ENCODE measurements around the gene CYFIP1. TPM values are rescaled to one million over a fixed set of nuclear protein-coding genes. Genes with fewer than 3 reads are reported as not detected.

Gene CYFIP1
- total RNA-seq, 1 donor from 2014 or later: 116 TPM

DNA sequence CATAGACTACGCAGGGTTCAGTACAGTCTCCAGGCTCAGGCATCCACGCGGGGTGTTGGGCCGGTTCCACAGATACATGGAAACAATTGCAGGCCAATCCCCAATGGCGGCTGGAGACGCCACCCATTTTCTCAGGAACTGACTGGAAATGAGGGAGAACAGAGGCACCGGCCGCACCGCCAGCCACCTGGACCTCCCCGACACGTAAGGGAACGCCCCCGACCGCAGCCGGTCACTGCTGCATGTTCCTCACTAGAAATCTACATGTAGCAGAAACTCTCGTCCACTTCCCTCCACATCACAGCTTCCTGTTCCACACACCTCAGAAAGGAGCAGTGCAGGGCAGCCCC, 29.2 kb downstream of the CYFIP1 start:
- peaks cover 28% of the 10 kb centered on the region for H3K4me1 Mint-ChIP-seq (ENCODE audit: low read depth, unreplicated experiment)
- no peak for FAIRE-seq
- no peak overlapping the region for H2AFZ ChIP-seq (ENCODE audit: low read depth, low read length)
- peaks cover 8% of the 10 kb centered on the region for H3K36me3 Mint-ChIP-seq (ENCODE audit: low read depth, unreplicated experiment)
- no peak overlapping the region for H3K27ac ChIP-seq (ENCODE audit: low read depth, low read length)
- no peak overlapping the region for H3K27ac Mint-ChIP-seq (ENCODE audit: unreplicated experiment)
- H3K9me3 ChIP-seq (ENCODE audit: insufficient read depth, low read depth, low read length): no peaks in the 10 kb centered on the region
- no peak overlapping the region for H3K9ac ChIP-seq (ENCODE audit: low read length)
- no peak overlapping the region for H3K4me3 Mint-ChIP-seq (ENCODE audit: unreplicated experiment)
- H3K4me1 ChIP-seq (ENCODE audit: insufficient read depth, low read length): peaks cover 10% of the 10 kb centered on the region
- peaks cover 92% of the 10 kb centered on the region for H3K79me2 ChIP-seq (ENCODE audit: insufficient read depth, low read length)
- H3K9me3 Mint-ChIP-seq (ENCODE audit: unreplicated experiment): no peaks in the 10 kb centered on the region
- H3K27me3 ChIP-seq (ENCODE audit: insufficient read depth, low read length): no peaks in the 10 kb centered on the region
- no peak for DNase-seq (ENCODE audit: low read depth)
- H3K4me2 ChIP-seq (ENCODE audit: low read length): no peak overlapping the region
- TF ChIP-seq EZH2 (IDR thresholded peaks at IDR 0.05; ENCODE audit: insufficient read depth, low read length): no peak
- TF ChIP-seq, protein P1, sequence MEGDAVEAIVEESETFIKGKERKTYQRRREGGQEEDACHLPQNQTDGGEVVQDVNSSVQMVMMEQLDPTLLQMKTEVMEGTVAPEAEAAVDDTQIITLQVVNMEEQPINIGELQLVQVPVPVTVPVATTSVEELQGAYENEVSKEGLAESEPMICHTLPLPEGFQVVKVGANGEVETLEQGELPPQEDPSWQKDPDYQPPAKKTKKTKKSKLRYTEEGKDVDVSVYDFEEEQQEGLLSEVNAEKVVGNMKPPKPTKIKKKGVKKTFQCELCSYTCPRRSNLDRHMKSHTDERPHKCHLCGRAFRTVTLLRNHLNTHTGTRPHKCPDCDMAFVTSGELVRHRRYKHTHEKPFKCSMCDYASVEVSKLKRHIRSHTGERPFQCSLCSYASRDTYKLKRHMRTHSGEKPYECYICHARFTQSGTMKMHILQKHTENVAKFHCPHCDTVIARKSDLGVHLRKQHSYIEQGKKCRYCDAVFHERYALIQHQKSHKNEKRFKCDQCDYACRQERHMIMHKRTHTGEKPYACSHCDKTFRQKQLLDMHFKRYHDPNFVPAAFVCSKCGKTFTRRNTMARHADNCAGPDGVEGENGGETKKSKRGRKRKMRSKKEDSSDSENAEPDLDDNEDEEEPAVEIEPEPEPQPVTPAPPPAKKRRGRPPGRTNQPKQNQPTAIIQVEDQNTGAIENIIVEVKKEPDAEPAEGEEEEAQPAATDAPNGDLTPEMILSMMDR (IDR thresholded peaks at IDR 0.05; ENCODE audit: insufficient read depth, low read depth, low read length): no peak
- H3K4me3 ChIP-seq (ENCODE audit: insufficient read depth, low read depth, low read length): no peak overlapping the region
- no peaks in the 10 kb centered on the region for H3K27me3 Mint-ChIP-seq (ENCODE audit: low read depth, unreplicated experiment)
- no peaks in the 10 kb centered on the region for H3K36me3 ChIP-seq (ENCODE audit: insufficient read depth, low read length)
- H4K20me1 ChIP-seq (ENCODE audit: insufficient read depth, low read length): peaks cover 82% of the 10 kb centered on the region

DNA sequence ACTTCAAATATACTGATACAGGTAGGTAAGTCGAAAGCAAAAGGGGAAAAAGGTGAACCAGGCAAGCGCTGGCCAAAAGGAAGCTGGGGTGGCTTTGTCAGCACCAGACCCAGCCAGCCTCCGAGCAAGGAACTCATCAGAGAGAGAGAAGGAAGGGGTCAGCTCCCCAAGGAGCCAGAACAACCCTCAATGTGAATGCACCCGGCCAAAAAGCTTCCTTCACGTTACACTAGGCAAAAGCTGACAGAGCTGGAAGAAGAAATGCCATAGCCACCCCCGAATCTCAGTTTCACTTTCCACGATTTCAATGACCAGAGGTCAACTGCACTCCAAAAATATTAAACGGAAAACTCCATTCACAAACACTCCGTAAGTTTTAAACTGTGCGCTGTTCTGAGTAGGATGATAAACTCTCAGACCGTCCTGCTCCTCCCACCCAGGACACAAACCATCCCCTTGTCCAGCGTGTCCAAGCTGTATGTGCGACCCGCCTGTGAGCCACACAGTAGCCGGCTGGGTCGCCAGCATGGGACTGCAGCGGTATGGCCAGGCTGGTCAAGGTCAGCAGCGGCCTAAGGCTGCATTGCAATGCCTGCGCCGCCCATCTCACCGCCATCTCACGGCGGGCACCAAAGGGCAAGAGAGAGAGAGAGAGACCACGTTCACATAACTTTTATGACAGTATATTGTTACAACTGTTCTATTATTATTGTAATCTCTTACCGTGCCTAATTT, 29.7 kb downstream of the CYFIP1 start:
- no peak overlapping the region for H3K4me3 Mint-ChIP-seq (ENCODE audit: unreplicated experiment)
- no peak overlapping the region for H3K4me3 ChIP-seq (ENCODE audit: insufficient read depth, low read depth, low read length)
- no peak overlapping the region for H3K4me2 ChIP-seq (ENCODE audit: low read length)
- no peaks in the 10 kb centered on the region for H3K9me3 ChIP-seq (ENCODE audit: insufficient read depth, low read depth, low read length)
- TF ChIP-seq EZH2 (IDR thresholded peaks at IDR 0.05; ENCODE audit: insufficient read depth, low read length): no peak
- TF ChIP-seq, protein P1 (IDR thresholded peaks at IDR 0.05; ENCODE audit: insufficient read depth, low read depth, low read length): no peak
- peaks cover 24% of the 10 kb centered on the region for H3K4me1 Mint-ChIP-seq (ENCODE audit: low read depth, unreplicated experiment)
- no peak overlapping the region for H3K27ac ChIP-seq (ENCODE audit: low read depth, low read length)
- H3K36me3 Mint-ChIP-seq (ENCODE audit: low read depth, unreplicated experiment): peaks cover 8% of the 10 kb centered on the region
- no peaks in the 10 kb centered on the region for H3K27me3 ChIP-seq (ENCODE audit: insufficient read depth, low read length)
- H3K4me1 ChIP-seq (ENCODE audit: insufficient read depth, low read length): peaks cover 10% of the 10 kb centered on the region
- no peak overlapping the region for H2AFZ ChIP-seq (ENCODE audit: low read depth, low read length)
- peaks cover 89% of the 10 kb centered on the region for H3K79me2 ChIP-seq (ENCODE audit: insufficient read depth, low read length)
- DNase-seq (ENCODE audit: low read depth) (no peak), FAIRE-seq (no peak)
- no peaks in the 10 kb centered on the region for H3K9me3 Mint-ChIP-seq (ENCODE audit: unreplicated experiment)
- no peak overlapping the region for H3K9ac ChIP-seq (ENCODE audit: low read length)
- no peaks in the 10 kb centered on the region for H3K36me3 ChIP-seq (ENCODE audit: insufficient read depth, low read length)
- peaks cover 76% of the 10 kb centered on the region for H4K20me1 ChIP-seq (ENCODE audit: insufficient read depth, low read length)
- no peak overlapping the region for H3K27ac Mint-ChIP-seq (ENCODE audit: unreplicated experiment)
- no peaks in the 10 kb centered on the region for H3K27me3 Mint-ChIP-seq (ENCODE audit: low read depth, unreplicated experiment)

DNA sequence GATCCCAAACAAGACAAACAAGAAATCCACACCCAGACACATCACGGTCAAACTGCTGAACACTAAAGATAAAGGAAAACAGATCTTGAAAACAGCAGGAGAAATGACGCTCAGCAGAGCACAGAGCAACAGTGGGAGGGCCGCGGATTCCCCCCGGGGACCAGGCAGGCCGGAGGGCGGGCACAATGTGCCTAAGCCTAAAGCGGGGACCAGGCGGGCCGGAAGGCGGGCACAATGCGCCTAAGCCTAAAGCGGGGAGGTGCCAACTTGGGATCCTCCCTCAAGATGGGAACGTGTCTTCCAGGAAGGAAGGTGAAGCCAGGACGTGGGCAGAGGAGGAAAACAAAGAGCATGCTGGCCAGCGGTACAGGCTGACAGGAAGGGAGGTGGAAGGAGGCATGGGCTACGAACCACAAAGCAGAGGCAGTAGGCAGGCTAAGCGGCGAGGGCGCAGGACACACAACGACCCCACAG, 31.1 kb downstream of the CYFIP1 start:
- H3K4me3 Mint-ChIP-seq (ENCODE audit: unreplicated experiment): no peak overlapping the region
- H3K27me3 Mint-ChIP-seq (ENCODE audit: low read depth, unreplicated experiment): no peaks in the 10 kb centered on the region
- FAIRE-seq (no peak), DNase-seq (ENCODE audit: low read depth) (peak; percentile 49)
- Histone ChIP-seq H3K9ac (ENCODE audit: low read length) (no peak overlapping the region), H2AFZ (ENCODE audit: low read depth, low read length) (peak overlapping the region; percentile 29), H3K36me3 (ENCODE audit: insufficient read depth, low read length) (no peaks in the 10 kb centered on the region), H4K20me1 (ENCODE audit: insufficient read depth, low read length) (peaks cover 76% of the 10 kb centered on the region), H3K27me3 (ENCODE audit: insufficient read depth, low read length) (no peaks in the 10 kb centered on the region), H3K9me3 (ENCODE audit: insufficient read depth, low read depth, low read length) (no peaks in the 10 kb centered on the region), H3K27ac (ENCODE audit: low read depth, low read length) (no peak overlapping the region), H3K4me3 (ENCODE audit: insufficient read depth, low read depth, low read length) (peak overlapping the region; percentile 29), H3K79me2 (ENCODE audit: insufficient read depth, low read length) (peaks cover 85% of the 10 kb centered on the region), H3K4me1 (ENCODE audit: insufficient read depth, low read length) (peaks cover 10% of the 10 kb centered on the region), H3K4me2 (ENCODE audit: low read length) (peak overlapping the region; percentile 68)
- peaks cover 24% of the 10 kb centered on the region for H3K4me1 Mint-ChIP-seq (ENCODE audit: low read depth, unreplicated experiment)
- TF ChIP-seq, protein P1 (IDR thresholded peaks at IDR 0.05; ENCODE audit: insufficient read depth, low read depth, low read length): no peak
- TF ChIP-seq EZH2 (IDR thresholded peaks at IDR 0.05; ENCODE audit: insufficient read depth, low read length): no peak
- no peaks in the 10 kb centered on the region for H3K9me3 Mint-ChIP-seq (ENCODE audit: unreplicated experiment)
- H3K36me3 Mint-ChIP-seq (ENCODE audit: low read depth, unreplicated experiment): peaks cover 12% of the 10 kb centered on the region
- peak overlapping the region; percentile 86 for H3K27ac Mint-ChIP-seq (ENCODE audit: unreplicated experiment)

Data from astrocyte (in vitro differentiated cells and primary cell).